WTC11 (cell line): ENCODE data around the gene PPP3CA.

Source experiments
- ARID4B ChIP-seq: sonication (generic); formaldehyde crosslinking; IDR thresholded peaks from 2 replicates; pipeline ENCODE4 v1.8.0; 2023; ENCODE audit warnings: missing genetic modification reagents, mild to moderate bottlenecking, borderline replicate concordance
- ATF2 ChIP-seq: sonication (generic); formaldehyde crosslinking; IDR thresholded peaks from 2 replicates; pipeline ENCODE4 v1.8.1; 2022; ENCODE audit warnings: low read depth, missing genetic modification reagents, borderline replicate concordance
- ETV6 ChIP-seq: sonication (generic); formaldehyde crosslinking; IDR thresholded peaks from 2 replicates; pipeline ENCODE4 v1.8.1; 2022; ENCODE audit warnings: mild to moderate bottlenecking, missing genetic modification reagents
- IRF2 ChIP-seq: sonication (generic); formaldehyde crosslinking; IDR thresholded peaks from 2 replicates; pipeline ENCODE4 v1.8.0; 2022; ENCODE audit warnings: low read depth, missing genetic modification reagents, borderline replicate concordance
- TF ChIP-seq, protein P1 (sequence below): sonication (generic); formaldehyde crosslinking; IDR thresholded peaks from 2 replicates; pipeline ENCODE4 v1.8.0; 2023; ENCODE audit warnings: mild to moderate bottlenecking, missing genetic modification reagents
- TF ChIP-seq, protein P2 (sequence below): fragments of 200-600 bp; IDR thresholded peaks from 2 replicates; pipeline ENCODE4 v1.8.0; 2022; ENCODE audit warnings: antibody characterized with exemption

- TF ChIP-seq, protein P1, sequence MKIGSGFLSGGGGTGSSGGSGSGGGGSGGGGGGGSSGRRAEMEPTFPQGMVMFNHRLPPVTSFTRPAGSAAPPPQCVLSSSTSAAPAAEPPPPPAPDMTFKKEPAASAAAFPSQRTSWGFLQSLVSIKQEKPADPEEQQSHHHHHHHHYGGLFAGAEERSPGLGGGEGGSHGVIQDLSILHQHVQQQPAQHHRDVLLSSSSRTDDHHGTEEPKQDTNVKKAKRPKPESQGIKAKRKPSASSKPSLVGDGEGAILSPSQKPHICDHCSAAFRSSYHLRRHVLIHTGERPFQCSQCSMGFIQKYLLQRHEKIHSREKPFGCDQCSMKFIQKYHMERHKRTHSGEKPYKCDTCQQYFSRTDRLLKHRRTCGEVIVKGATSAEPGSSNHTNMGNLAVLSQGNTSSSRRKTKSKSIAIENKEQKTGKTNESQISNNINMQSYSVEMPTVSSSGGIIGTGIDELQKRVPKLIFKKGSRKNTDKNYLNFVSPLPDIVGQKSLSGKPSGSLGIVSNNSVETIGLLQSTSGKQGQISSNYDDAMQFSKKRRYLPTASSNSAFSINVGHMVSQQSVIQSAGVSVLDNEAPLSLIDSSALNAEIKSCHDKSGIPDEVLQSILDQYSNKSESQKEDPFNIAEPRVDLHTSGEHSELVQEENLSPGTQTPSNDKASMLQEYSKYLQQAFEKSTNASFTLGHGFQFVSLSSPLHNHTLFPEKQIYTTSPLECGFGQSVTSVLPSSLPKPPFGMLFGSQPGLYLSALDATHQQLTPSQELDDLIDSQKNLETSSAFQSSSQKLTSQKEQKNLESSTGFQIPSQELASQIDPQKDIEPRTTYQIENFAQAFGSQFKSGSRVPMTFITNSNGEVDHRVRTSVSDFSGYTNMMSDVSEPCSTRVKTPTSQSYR (CRISPR knock-in tag): no peak
- TF ChIP-seq ETV6 (no peak), ATF2 (CRISPR knock-in tag) (no peak), IRF2 (CRISPR knock-in tag) (no peak), ARID4B (CRISPR knock-in tag) (no peak)
- TF ChIP-seq, protein P2, sequence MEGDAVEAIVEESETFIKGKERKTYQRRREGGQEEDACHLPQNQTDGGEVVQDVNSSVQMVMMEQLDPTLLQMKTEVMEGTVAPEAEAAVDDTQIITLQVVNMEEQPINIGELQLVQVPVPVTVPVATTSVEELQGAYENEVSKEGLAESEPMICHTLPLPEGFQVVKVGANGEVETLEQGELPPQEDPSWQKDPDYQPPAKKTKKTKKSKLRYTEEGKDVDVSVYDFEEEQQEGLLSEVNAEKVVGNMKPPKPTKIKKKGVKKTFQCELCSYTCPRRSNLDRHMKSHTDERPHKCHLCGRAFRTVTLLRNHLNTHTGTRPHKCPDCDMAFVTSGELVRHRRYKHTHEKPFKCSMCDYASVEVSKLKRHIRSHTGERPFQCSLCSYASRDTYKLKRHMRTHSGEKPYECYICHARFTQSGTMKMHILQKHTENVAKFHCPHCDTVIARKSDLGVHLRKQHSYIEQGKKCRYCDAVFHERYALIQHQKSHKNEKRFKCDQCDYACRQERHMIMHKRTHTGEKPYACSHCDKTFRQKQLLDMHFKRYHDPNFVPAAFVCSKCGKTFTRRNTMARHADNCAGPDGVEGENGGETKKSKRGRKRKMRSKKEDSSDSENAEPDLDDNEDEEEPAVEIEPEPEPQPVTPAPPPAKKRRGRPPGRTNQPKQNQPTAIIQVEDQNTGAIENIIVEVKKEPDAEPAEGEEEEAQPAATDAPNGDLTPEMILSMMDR: no peak
These were observed 146.8 kb downstream of the PPP3CA start for GRCh38 chr4:101200561-101200960.
